ENCODE data around the gene BNIP5.

Gene BNIP5

GRCh38 chr6:36267731-36268477, 68.8 kb downstream of the BNIP5 start:
- H3K9me3 ChIP-seq, result peaks cover 5% of the 10 kb centered on the region
- peaks cover 18% of the 10 kb centered on the region for H3K27me3 ChIP-seq
- H3K36me3 ChIP-seq, result no peaks in the 10 kb centered on the region
- H3K4me3 ChIP-seq (ENCODE audit: low read depth in 1 of 2, low read length in 1 of 2), result no peak overlapping the region
- TF ChIP-seq CTCF (IDR thresholded peaks at IDR 0.05), result no peak
- H3K27ac ChIP-seq, result no peak overlapping the region
- peaks cover 0 to 3% of the 10 kb centered on the region in 2 experiments for H3K4me1 ChIP-seq (ENCODE audit: control insufficient read depth in 1 of 2, insufficient read depth in 1 of 2, low read depth in 1 of 2, low read length in 1 of 2)

- peaks cover 5% of the 10 kb centered on the region for H3K9me3 ChIP-seq
- H3K36me3 ChIP-seq, result no peaks in the 10 kb centered on the region
- TF ChIP-seq CTCF (IDR thresholded peaks at IDR 0.05), result no peak
These were observed 69.6 kb downstream of the BNIP5 start for GRCh38 chr6:36266913-36267644.

More at GRCh38 chr6:36266913-36267644, 69.6 kb downstream of the BNIP5 start:
- no peak overlapping the region for H3K4me3 ChIP-seq (ENCODE audit: low read depth in 1 of 2, low read length in 1 of 2)
- peaks cover 0 to 3% of the 10 kb centered on the region in 2 experiments for H3K4me1 ChIP-seq (ENCODE audit: control insufficient read depth in 1 of 2, insufficient read depth in 1 of 2, low read depth in 1 of 2, low read length in 1 of 2)
- H3K27ac ChIP-seq, result no peak overlapping the region
- peaks cover 27% of the 10 kb centered on the region for H3K27me3 ChIP-seq

Data from neutrophil (primary cell).